Neutrophil (primary cell): Measurements from ENCODE around the gene ARHGAP32.
"Not testable (repeated sequence)": the region's sequence is repeated elsewhere in the genome, so short reads cannot be mapped to it uniquely, and the experiment has no call there.

Source experiments
- H3K27ac ChIP-seq: fragments of 200-600 bp; sonication (generic); 2 replicates; pipeline ENCODE4 v1.5.1; 2016; ENCODE audit warnings: mild to moderate bottlenecking, moderate library complexity
- H3K27me3 ChIP-seq: fragments of 200-600 bp; sonication (generic); 2 replicates; pipeline ENCODE4 v1.6.0; 2016; ENCODE audit warnings: mild to moderate bottlenecking
- H3K36me3 ChIP-seq: fragments of 200-600 bp; sonication (generic); 2 replicates; pipeline ENCODE4 v1.5.1; 2017
- H3K4me1 ChIP-seq, 2 experiments: fragments of 200-600 bp in 1 of 2; sonication (generic) in 1 of 2; 1 replicate in 1 of 2; 2 replicates in 1 of 2; pipeline versions ENCODE4 v1.5.1 to v1.6.1; 2013 to 2016; ENCODE audit warnings: low read depth in 1 of 2, low read length in 1 of 2, mild to moderate bottlenecking in 1 of 2, moderate library complexity in 1 of 2; ENCODE audit not compliant: control insufficient read depth in 1 of 2, insufficient read depth in 1 of 2
- H3K4me3 ChIP-seq, 2 experiments: fragments of 200-600 bp in 1 of 2; sonication (generic) in 1 of 2; 1 replicate in 1 of 2; 2 replicates in 1 of 2; pipeline ENCODE4 v1.5.1; 2013 to 2016; ENCODE audit warnings: low read depth in 1 of 2, low read length in 1 of 2, mild to moderate bottlenecking in 1 of 2, moderate library complexity in 1 of 2
- H3K9me3 ChIP-seq: fragments of 200-600 bp; sonication (generic); 2 replicates; pipeline ENCODE4 v1.5.1; 2016
- TF ChIP-seq, protein P1 (sequence below): fragments of 200-600 bp; sonication (generic); IDR thresholded peaks from 2 replicates; pipeline ENCODE4 v1.5.1; 2016; ENCODE audit warnings: antibody characterized with exemption

ARHGAP32 gene

GRCh38 chr11:128925250-128925600 is 266.9 kb downstream of the ARHGAP32 start:
- Histone ChIP-seq H3K4me1 (no peaks in the 10 kb centered on the region), H3K36me3 (no peaks in the 10 kb centered on the region), H3K9me3 (no peaks in the 10 kb centered on the region), H3K27ac (no peak overlapping the region), H3K27me3 (no peaks in the 10 kb centered on the region), H3K4me3 (no peak overlapping the region)
- TF ChIP-seq, protein P1, sequence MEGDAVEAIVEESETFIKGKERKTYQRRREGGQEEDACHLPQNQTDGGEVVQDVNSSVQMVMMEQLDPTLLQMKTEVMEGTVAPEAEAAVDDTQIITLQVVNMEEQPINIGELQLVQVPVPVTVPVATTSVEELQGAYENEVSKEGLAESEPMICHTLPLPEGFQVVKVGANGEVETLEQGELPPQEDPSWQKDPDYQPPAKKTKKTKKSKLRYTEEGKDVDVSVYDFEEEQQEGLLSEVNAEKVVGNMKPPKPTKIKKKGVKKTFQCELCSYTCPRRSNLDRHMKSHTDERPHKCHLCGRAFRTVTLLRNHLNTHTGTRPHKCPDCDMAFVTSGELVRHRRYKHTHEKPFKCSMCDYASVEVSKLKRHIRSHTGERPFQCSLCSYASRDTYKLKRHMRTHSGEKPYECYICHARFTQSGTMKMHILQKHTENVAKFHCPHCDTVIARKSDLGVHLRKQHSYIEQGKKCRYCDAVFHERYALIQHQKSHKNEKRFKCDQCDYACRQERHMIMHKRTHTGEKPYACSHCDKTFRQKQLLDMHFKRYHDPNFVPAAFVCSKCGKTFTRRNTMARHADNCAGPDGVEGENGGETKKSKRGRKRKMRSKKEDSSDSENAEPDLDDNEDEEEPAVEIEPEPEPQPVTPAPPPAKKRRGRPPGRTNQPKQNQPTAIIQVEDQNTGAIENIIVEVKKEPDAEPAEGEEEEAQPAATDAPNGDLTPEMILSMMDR, result no peak

- no peaks in the 10 kb centered on the region for H3K36me3 ChIP-seq
- H3K4me1 ChIP-seq, result no peaks in the 10 kb centered on the region
- no peak overlapping the region for H3K27ac ChIP-seq
- H3K9me3 ChIP-seq, result no peaks in the 10 kb centered on the region
- TF ChIP-seq, protein P1, result no peak
- no peak overlapping the region for H3K4me3 ChIP-seq
- no peaks in the 10 kb centered on the region for H3K27me3 ChIP-seq
Observed at GRCh38 chr11:128924510-128925249, 267.4 kb downstream of the ARHGAP32 start.

DNA sequence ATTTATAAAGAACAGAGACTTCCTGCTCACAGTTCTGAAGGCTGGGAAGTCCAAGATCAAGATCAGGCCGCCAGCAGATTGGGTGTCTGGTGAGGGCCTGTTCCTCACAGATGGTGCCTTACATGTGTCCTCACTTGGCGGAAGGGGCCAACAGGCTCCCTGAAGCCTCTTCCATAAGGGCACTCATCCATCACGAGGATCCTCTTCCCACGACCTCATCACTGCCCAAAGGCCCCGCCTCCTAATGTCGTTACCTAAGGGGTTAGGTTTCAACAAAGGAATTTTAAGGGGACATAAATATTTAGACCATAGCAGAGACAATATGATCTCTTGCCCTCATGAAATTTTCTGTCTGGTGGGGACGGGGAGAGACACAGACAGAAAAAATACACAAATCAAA is 268.0 kb downstream of the ARHGAP32 start:
- Histone ChIP-seq H3K27me3 (no peaks in the 10 kb centered on the region), H3K9me3 (no peaks in the 10 kb centered on the region), H3K36me3 (no peaks in the 10 kb centered on the region), H3K4me1 (no peaks in the 10 kb centered on the region), H3K4me3 (no peak overlapping the region), H3K27ac (no peak overlapping the region)
- TF ChIP-seq, protein P1, result no peak

GRCh38 chr11:128921793-128922192 is 270.3 kb downstream of the ARHGAP32 start:
- Histone ChIP-seq H3K4me1 (no peaks in the 10 kb centered on the region), H3K9me3 (no peaks in the 10 kb centered on the region), H3K4me3 (no peak overlapping the region)

DNA sequence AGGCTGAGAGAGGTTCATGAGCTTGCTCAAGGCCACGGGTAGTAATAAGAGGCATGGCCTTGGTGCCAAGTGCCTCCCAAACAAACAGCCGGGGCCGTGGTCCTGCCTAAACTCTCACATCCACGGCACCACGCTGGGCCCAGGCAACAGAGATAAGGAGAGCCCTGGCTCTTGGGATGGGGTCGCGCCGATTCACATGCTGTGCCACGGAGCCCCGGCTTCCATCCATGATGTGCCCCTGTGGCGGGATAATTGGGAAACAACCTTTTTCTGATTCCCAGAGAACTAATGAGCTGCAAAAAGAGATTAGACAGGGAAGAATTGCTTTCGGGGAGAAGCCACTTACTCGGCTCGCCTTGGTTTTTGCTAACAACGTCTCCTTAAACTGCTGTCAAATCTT is 271.5 kb downstream of the ARHGAP32 start:
- TF ChIP-seq, protein P1, result no peak
- H3K36me3 ChIP-seq, result no peaks in the 10 kb centered on the region
- no peaks in the 10 kb centered on the region for H3K4me1 ChIP-seq
- no peak overlapping the region for H3K27ac ChIP-seq
- H3K4me3 ChIP-seq, result no peak overlapping the region
- no peaks in the 10 kb centered on the region for H3K9me3 ChIP-seq
- no peaks in the 10 kb centered on the region for H3K27me3 ChIP-seq

More at GRCh38 chr11:128921793-128922192, 270.3 kb downstream of the ARHGAP32 start:
- TF ChIP-seq, protein P1, result no peak
- Histone ChIP-seq H3K27ac (no peak overlapping the region), H3K27me3 (no peaks in the 10 kb centered on the region), H3K36me3 (no peaks in the 10 kb centered on the region)

- not testable (repeated sequence) for H3K9me3 ChIP-seq, H3K4me1 ChIP-seq, H3K27me3 ChIP-seq, H3K27ac ChIP-seq, H3K36me3 ChIP-seq, H3K4me3 ChIP-seq
Observed at GRCh38 chr11:128919635-128920034, 272.5 kb downstream of the ARHGAP32 start.
